VCaP (cell line): Measurements from ENCODE around the gene P2RY13.

Experiments
- H3K27ac ChIP-seq: fragments of 450-650 bp; 2 replicates; pipeline ENCODE4 v1.5.1; 2017
- TF ChIP-seq, protein P1 (sequence below): fragments of 450-650 bp; conservative IDR thresholded peaks from 2 replicates; pipeline ENCODE4 v1.5.1; 2017; ENCODE audit warnings: mild to moderate bottlenecking, moderate library complexity

Gene P2RY13

DNA sequence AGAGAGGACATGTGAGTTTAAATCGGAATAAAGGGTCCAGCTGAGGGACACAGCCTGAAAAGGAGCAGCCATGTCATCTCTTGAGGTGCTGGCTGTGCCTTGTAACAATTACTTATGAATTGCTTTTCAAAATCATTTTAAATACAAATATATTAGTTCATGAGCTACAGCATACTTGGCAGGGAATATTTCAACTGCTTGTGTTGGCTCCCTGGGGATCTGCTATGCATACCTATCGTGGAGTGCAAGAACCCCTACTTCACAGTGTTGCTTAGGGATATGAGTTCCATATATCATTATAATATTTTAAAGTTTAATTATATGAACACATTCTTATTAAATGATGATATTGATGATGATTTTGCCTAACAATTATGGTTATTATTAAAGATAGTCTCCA lies 31.9 kb downstream of the P2RY13 start:
- H3K27ac ChIP-seq = no peak overlapping the region
- TF ChIP-seq, protein P1, sequence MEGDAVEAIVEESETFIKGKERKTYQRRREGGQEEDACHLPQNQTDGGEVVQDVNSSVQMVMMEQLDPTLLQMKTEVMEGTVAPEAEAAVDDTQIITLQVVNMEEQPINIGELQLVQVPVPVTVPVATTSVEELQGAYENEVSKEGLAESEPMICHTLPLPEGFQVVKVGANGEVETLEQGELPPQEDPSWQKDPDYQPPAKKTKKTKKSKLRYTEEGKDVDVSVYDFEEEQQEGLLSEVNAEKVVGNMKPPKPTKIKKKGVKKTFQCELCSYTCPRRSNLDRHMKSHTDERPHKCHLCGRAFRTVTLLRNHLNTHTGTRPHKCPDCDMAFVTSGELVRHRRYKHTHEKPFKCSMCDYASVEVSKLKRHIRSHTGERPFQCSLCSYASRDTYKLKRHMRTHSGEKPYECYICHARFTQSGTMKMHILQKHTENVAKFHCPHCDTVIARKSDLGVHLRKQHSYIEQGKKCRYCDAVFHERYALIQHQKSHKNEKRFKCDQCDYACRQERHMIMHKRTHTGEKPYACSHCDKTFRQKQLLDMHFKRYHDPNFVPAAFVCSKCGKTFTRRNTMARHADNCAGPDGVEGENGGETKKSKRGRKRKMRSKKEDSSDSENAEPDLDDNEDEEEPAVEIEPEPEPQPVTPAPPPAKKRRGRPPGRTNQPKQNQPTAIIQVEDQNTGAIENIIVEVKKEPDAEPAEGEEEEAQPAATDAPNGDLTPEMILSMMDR = no peak

DNA sequence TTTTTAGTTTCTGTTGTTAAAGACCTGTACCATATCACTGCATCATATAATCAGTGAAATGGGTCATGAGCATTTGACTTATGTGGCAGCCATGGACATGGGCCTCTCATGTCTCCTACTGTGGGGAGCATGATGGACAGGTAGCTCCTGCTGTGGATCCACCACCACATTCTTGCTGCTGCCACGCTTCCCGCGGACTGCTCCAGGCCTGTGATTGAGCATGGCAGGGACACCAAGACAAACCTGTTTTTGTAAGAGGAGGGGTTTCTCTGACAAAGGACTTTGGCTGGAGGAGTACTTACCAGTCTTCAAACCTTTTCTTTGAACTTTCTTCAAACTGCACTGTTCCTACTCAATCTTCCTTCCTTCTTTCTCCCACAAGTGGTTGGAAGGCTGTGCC lies 33.1 kb downstream of the P2RY13 start:
- H3K27ac ChIP-seq = no peak overlapping the region
- TF ChIP-seq, protein P1 = no peak

DNA sequence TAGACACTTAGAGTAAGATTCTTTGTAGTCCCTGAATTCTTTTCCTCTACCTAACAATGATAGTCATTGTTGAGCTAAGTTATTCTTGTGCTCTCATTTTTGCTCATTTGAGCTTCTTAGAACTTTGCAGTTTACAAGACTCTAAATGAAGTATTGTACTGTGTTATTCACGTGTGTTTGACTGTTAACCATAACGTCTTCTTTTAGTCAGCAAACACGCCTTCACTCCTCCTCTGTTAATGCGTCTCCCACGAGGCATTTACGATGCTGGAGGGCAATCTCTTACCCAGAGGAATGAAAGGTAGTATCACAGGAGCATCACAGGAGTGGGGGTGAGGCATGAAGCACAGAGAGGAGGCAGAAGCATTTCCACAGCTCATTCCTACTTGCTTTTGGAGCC lies 36.2 kb downstream of the P2RY13 start:
- TF ChIP-seq, protein P1 = no peak
- no peak overlapping the region for H3K27ac ChIP-seq

DNA sequence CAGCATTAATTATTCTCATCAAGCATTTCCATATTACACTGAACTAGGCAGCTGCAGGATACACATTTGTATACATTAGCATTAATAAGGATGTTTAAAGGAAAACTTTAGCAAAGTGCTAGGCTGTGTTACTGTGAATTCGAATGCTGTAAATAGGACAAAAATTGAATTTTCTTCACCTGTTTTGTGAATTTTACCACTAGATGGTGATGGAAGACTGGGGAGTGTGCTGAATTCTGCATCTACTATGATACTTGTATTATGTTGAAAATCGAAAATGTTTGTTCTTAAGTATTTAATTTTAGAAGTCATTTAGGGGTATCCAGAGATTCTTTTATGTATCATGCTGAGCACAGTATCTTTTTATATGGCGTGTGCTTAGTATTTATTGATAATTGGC lies 38.7 kb downstream of the P2RY13 start:
- H3K27ac ChIP-seq = no peak overlapping the region
- TF ChIP-seq, protein P1 = peak; percentile 76

DNA sequence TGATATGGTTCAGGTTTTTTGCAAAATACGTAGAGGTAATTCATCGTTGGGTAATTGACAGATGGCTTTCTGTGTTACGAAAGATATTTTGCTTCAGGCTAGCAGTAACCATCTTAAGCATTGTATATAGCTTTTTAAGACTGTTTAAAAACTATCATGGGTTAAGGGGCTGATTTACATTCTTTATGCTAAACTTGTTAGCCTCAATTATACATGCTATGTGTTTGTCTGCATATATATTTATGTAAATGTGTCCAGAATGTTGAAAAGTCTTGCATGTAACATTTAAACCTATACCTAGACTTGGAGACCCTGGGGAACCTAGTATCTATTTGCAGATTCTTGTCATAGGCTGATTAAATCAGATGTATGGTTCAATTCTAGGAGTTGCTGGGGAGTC lies 39.9 kb downstream of the P2RY13 start:
- TF ChIP-seq, protein P1 = no peak
- H3K27ac ChIP-seq = no peak overlapping the region

DNA sequence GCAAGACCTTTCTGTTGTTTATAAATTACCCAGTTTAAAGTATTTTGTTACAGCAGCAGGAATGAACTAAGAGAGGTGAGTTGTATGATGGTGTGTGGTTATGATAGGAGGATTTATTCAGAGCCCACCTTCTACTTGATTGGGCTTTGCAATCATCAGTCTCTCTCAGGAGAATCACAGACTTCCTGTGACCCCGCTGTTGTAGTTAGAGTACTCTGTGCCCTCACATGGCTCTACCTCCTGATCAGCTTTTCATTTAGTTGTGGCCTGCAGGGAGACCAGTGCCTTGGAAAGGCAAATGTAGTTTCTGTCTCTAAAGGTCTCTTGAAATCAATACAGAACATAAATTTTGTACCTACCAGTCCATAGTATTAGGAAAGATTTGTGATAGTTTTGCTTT lies 43.4 kb downstream of the P2RY13 start:
- no peak overlapping the region for H3K27ac ChIP-seq
- TF ChIP-seq, protein P1 = no peak

DNA sequence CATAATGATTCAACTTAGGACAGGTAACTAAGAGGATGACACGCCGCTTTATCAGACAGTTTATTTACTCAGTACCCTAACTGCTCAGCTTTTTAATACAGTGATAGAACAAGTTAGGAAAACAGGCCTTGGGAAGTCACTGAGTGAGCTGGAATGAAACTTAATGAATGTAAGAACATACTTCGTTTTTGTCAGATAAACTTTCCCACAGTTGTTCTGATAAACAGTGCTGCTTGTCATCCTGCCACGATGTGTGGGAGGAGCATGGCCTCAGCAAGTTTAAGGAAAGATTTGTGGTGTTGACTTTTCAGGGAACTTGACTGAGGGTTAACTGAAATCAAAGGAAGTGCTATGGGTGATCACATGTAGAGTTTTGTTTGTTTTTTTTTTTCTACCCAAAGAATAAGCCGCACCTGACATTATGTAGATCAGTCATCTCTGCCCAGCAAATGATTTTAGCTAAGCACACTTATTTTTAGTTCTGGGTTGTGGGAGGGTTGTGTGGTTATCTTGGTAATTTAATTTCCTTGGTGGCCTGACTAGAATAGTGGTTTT lies 45.4 kb downstream of the P2RY13 start:
- TF ChIP-seq, protein P1 = no peak
- H3K27ac ChIP-seq = peak overlapping the region; percentile 13; the same call in 1 of the 2 replicates
